Cardiac muscle cell (in vitro differentiated cells and primary cell): ENCODE measurements around the gene LIG4. TPM values are rescaled to one million over a fixed set of nuclear protein-coding genes. Genes with fewer than 3 reads are reported as not detected.

Experiments
- DNase-seq, 2 donors: peaks; one replicate each; pipeline versions ENCODE4 v3.0.0 to v3.0.0-alpha.2; 2010 to 2017; ENCODE audit warnings: low read depth in 1 of 2, low spot score in 1 of 2
- H3K27ac ChIP-seq: fragments of 200-600 bp; sonication (generic); 2 replicates; pipeline ENCODE4 v1.5.1; 2016
- H3K27me3 ChIP-seq: fragments of 200-600 bp; sonication (generic); 2 replicates; pipeline ENCODE4 v1.6.0; 2016; ENCODE audit warnings: control low read depth
- H3K36me3 ChIP-seq: fragments of 200-600 bp; sonication (generic); 2 replicates; pipeline ENCODE4 v1.5.1; 2016; ENCODE audit warnings: control low read depth
- H3K4me1 ChIP-seq: fragments of 200-600 bp; sonication (generic); 2 replicates; pipeline ENCODE4 v1.8.1; 2017; ENCODE audit warnings: low read depth, mild to moderate bottlenecking, mixed run types
- H3K4me3 ChIP-seq: fragments of 200-600 bp; sonication (generic); 2 replicates; pipeline ENCODE4 v1.5.1; 2016; ENCODE audit warnings: mild to moderate bottlenecking
- H3K9me3 ChIP-seq: fragments of 200-600 bp; sonication (generic); 2 replicates; pipeline ENCODE4 v1.5.1; 2017; ENCODE audit warnings: low read depth, mild to moderate bottlenecking, control low read depth
- polyA plus RNA-seq: library from polyadenylated mRNA; unstranded; fragments of >200 nt; fragmentation: Nextera tagmentation; extraction: Ambion mirVana; gene quantifications from 2 replicates; pipeline ENCODE4 v1.2.1, GENCODE V29; 2016
- total RNA-seq: library from RNA; depleted of rRNA; stranded (reverse); fragments of >200 nt; gene quantifications from 2 replicates; pipeline ENCODE4 v1.2.3, GENCODE V29; 2016
- TF ChIP-seq, protein P1 (sequence below): IDR thresholded peaks from 2 replicates; pipeline ENCODE4 v1.5.1; 2012; ENCODE audit warnings: low read depth, mild to moderate bottlenecking, low read length

LIG4 gene
- total and polyA plus RNA-seq, 2 experiments from 2014 or later, result 8.9 to 16.2 TPM

DNA sequence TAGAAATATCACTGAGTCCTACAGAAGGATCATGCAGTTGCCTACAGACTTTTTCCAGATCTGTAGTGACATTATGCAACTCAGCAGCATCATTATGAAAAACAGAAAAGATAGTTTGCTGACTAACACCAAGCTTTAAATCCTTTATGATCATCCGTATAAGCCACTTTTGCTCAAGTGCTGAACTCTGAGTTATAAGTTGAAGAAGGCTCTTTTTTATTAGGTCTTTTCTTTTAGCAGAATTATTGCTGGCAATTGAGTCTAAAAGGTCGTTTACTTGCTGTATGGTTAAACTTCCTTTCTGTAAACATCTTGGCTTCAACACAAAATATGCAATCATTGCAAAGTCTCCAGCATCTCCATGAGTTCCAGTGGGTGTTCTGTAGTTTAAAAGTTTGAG is 4.8 kb downstream of the LIG4 start:
- TF ChIP-seq, protein P1, sequence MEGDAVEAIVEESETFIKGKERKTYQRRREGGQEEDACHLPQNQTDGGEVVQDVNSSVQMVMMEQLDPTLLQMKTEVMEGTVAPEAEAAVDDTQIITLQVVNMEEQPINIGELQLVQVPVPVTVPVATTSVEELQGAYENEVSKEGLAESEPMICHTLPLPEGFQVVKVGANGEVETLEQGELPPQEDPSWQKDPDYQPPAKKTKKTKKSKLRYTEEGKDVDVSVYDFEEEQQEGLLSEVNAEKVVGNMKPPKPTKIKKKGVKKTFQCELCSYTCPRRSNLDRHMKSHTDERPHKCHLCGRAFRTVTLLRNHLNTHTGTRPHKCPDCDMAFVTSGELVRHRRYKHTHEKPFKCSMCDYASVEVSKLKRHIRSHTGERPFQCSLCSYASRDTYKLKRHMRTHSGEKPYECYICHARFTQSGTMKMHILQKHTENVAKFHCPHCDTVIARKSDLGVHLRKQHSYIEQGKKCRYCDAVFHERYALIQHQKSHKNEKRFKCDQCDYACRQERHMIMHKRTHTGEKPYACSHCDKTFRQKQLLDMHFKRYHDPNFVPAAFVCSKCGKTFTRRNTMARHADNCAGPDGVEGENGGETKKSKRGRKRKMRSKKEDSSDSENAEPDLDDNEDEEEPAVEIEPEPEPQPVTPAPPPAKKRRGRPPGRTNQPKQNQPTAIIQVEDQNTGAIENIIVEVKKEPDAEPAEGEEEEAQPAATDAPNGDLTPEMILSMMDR, result no peak
- Histone ChIP-seq H3K9me3 (no peaks in the 10 kb centered on the region), H3K36me3 (peaks cover 18% of the 10 kb centered on the region), H3K27me3 (no peaks in the 10 kb centered on the region), H3K4me3 (no peak overlapping the region), H3K4me1 (peaks cover 8% of the 10 kb centered on the region), H3K27ac (no peak overlapping the region)
- DNase-seq, result no peak

DNA sequence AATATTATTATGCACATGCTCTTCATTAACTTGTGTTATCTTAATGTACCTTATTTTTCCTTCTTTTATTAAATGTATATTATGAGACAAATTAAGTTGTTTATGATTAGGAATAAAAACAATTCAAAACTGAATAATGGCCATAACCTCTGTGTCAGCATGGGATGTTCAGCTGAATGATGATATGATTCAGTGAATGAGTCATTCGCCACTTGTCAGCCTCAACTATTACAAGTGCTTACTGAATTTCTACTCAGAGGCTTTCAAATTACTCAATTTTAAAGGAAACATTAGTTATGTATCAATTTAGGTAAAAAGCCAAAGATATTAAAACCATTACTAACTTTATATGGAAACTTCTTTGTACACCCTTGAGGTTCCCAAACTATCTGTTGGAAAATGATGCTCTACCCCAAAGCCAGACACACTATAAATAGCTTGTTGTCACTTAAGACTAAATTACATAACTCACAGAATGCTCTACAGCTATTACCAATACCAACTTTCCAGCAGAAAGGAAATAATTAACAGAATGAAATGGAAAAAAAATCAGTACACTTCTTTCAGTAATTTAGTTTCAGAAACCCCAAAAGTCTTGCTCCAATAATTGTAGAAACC is 14.4 kb downstream of the LIG4 start:
- TF ChIP-seq, protein P1, result no peak
- Histone ChIP-seq H3K27ac (no peak overlapping the region), H3K36me3 (no peaks in the 10 kb centered on the region), H3K4me1 (no peaks in the 10 kb centered on the region), H3K27me3 (no peaks in the 10 kb centered on the region), H3K4me3 (no peak overlapping the region), H3K9me3 (no peaks in the 10 kb centered on the region)
- no peak for DNase-seq

DNA sequence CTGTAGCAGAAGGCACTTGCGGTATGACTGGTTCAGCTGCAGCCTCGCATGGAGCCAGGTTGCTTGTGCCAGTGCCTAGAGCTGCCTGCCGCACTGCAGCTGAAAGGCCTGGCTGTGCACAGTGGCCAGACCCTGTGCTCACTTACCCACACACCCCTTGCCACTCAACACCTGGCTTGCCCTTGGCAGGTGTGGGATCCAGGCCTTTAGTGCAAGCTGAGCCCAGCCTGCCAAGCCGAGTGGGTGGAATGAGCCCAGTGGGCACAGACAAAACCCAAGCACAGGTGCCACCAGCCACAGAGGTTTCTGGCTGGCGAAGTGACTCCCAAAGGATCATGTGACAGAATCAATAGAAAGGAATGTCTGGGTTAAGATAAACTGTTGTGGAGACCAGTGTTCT is 19.5 kb downstream of the LIG4 start:
- H3K36me3 ChIP-seq, result no peaks in the 10 kb centered on the region
- no peak overlapping the region for H3K4me3 ChIP-seq
- no peak for DNase-seq
- TF ChIP-seq, protein P1, result no peak
- H3K27me3 ChIP-seq, result no peaks in the 10 kb centered on the region
- no peak overlapping the region for H3K27ac ChIP-seq
- H3K4me1 ChIP-seq, result no peaks in the 10 kb centered on the region
- H3K9me3 ChIP-seq, result no peaks in the 10 kb centered on the region

DNA sequence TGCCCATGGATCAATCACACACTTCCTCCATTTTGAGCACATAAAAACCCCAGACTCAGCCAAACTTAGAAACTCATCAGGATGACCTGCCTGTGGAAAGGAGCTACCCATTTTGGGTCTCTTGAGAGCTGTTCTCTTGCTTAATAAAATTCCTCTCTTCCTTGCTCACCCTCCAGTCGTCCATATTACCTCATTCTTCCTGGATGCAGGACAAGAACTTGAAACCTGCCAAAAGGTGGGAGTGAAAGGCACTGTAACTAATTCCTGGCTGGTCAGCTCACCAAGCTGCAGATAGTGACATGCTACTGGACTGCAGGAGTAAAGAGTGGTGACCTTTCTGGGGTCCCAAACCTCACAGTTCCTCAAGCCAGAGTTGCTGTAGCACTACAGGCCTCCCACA is 20.2 kb downstream of the LIG4 start:
- TF ChIP-seq, protein P1, result no peak
- no peaks in the 10 kb centered on the region for H3K9me3 ChIP-seq
- H3K36me3 ChIP-seq, result no peaks in the 10 kb centered on the region
- no peak overlapping the region for H3K27ac ChIP-seq
- no peak overlapping the region for H3K4me3 ChIP-seq
- peak in 1 of 2 donors; percentile 2 for DNase-seq
- H3K27me3 ChIP-seq, result no peaks in the 10 kb centered on the region
- no peaks in the 10 kb centered on the region for H3K4me1 ChIP-seq

DNA sequence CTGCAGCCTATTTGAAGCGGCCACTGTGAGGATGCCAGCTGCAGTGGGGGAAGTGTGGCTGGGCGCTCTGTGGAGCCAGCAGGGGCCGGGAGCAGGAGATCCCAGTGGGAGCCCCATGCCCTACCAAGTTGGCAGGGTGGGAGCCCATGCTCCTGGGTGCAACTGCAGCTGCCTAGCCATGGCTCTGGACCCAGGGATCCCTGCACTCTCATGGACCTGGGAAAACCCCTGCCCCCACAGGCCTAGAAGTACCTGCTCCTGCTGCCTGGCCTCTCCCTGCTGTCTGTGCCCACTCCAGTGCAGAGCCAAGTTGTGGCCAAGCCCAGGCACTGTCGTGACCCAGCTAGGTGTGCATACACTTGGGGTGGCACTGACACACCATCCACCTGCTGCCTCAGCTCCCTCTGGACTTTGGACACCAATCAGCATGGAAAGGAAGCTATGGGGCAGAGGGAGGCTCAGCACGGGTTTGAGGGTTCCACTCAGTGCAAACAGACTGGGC is 20.9 kb downstream of the LIG4 start:
- H3K27me3 ChIP-seq, result no peaks in the 10 kb centered on the region
- TF ChIP-seq, protein P1, result no peak
- H3K27ac ChIP-seq, result no peak overlapping the region
- no peaks in the 10 kb centered on the region for H3K9me3 ChIP-seq
- no peak for DNase-seq
- no peaks in the 10 kb centered on the region for H3K4me1 ChIP-seq
- H3K4me3 ChIP-seq, result no peak overlapping the region
- no peaks in the 10 kb centered on the region for H3K36me3 ChIP-seq

DNA sequence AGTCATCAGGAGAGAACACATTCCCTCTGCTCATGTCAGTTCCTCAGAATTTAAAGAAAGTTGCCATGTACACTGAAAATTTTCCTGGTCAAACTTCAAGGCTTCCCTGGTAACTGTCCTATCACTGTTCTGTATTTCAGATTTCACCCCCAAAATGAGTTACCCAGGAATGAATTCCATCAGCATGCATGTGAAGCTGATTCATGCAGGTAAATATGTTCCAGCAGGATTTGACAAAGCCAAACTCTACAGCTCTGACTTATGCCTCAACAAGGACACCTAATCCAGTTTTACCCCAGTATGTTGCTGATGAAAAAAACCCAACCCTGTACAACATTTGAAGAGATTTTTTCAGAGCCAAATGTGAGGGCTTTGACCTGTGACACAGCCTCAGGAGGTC is 21.5 kb downstream of the LIG4 start:
- DNase-seq, result no peak
- Histone ChIP-seq H3K9me3 (no peaks in the 10 kb centered on the region), H3K27ac (no peak overlapping the region), H3K4me3 (no peak overlapping the region), H3K27me3 (no peaks in the 10 kb centered on the region), H3K4me1 (no peaks in the 10 kb centered on the region), H3K36me3 (no peaks in the 10 kb centered on the region)
- TF ChIP-seq, protein P1, result no peak
